ENCODE measurements around the gene GALNTL6. TPM values are rescaled to one million over a fixed set of nuclear protein-coding genes. Genes with fewer than 3 reads are reported as not detected.

Gene GALNTL6
- total and polyA plus RNA-seq, 9 of the 15 experiments (the other 6 are each of a cell fraction or from before 2014, with no cell fraction given): 0.18 to 0.50 (median 0.29) TPM

GRCh38 chr4:172486531-172486930, 673.3 kb downstream of the GALNTL6 start:
- FAIRE-seq (no peak), DNase-seq (ENCODE audit: extremely low read depth in 1 of 4, low spot score in 3 of 4) (no peak), ATAC-seq (no peak)
- Histone ChIP-seq H4K20me1 (replicated peaks; ENCODE audit: control insufficient read depth, insufficient read depth, low read length) (no peaks in the 10 kb centered on the region), H3K79me2 (ENCODE audit: control insufficient read depth, insufficient read depth, low read length) (no peaks in the 10 kb centered on the region), H3K9ac (ENCODE audit: insufficient read depth in 1 of 2, low read depth in 2 of 2, low read length in 2 of 2) (no peak overlapping the region), H2AFZ (ENCODE audit: low read depth, low read length) (no peak overlapping the region), H3K27me3 (ENCODE audit: control insufficient read depth in 2 of 2, insufficient read depth in 2 of 2, low read length in 2 of 2) (no peaks in the 10 kb centered on the region), H3K4me3 (no peak overlapping the region), H3K4me1 (replicated peaks in 1 of 2; ENCODE audit: control insufficient read depth in 2 of 2, insufficient read depth in 2 of 2, low read length in 2 of 2) (no peaks in the 10 kb centered on the region), H3K27ac (ENCODE audit: extremely low read depth, low read depth, low read length) (no peak overlapping the region), H3K9me1 (ENCODE audit: control insufficient read depth, insufficient read depth, low read length) (no peaks in the 10 kb centered on the region), H3K36me3 (ENCODE audit: control insufficient read depth, insufficient read depth, low read length) (no peaks in the 10 kb centered on the region), H3K4me2 (ENCODE audit: insufficient read depth, low read length) (no peak overlapping the region), H3K9me3 (replicated peaks; ENCODE audit: control insufficient read depth, insufficient read depth, low read depth, low read length) (no peaks in the 10 kb centered on the region)
- TF ChIP-seq ZNF253 (CRISPR knock-in tag; conservative IDR thresholded peaks at IDR 0.05): no peak
- no peak for TF ChIP-seq WHSC1 (IDR thresholded peaks at IDR 0.05; ENCODE audit: low read length)
- no peak for TF ChIP-seq THRA (IDR thresholded peaks at IDR 0.05)
- TF ChIP-seq CBFA2T2 (conservative IDR thresholded peaks at IDR 0.05): no peak
- no peak for TF ChIP-seq KLF1 (tag; IDR thresholded peaks at IDR 0.05)
- TF ChIP-seq PATZ1 (CRISPR knock-in tag; IDR thresholded peaks at IDR 0.05; ENCODE audit: borderline replicate concordance): no peak
- TF ChIP-seq ZBTB34 (CRISPR knock-in tag; IDR thresholded peaks at IDR 0.05): no peak
- no peak for TF ChIP-seq SMAD4 (CRISPR knock-in tag; conservative IDR thresholded peaks at IDR 0.05)
- TF ChIP-seq ZNF140 (CRISPR knock-in tag; IDR thresholded peaks at IDR 0.05): no peak
- TF ChIP-seq HMG20A (CRISPR knock-in tag; conservative IDR thresholded peaks at IDR 0.05): no peak
- no peak for TF ChIP-seq CREB3L1 (IDR thresholded peaks at IDR 0.05; ENCODE audit: borderline replicate concordance, low read depth)
- no peak for TF ChIP-seq FOSL1 (tag; conservative IDR thresholded peaks at IDR 0.05)
- TF ChIP-seq PURB (CRISPR knock-in tag; IDR thresholded peaks at IDR 0.05; ENCODE audit: low read depth): no peak
- TF ChIP-seq SPI1 (IDR thresholded peaks at IDR 0.05; ENCODE audit: borderline replicate concordance, low read depth, low read length): no peak
- TF ChIP-seq SLC30A9 (CRISPR knock-in tag; IDR thresholded peaks at IDR 0.05): no peak
- TF ChIP-seq DIDO1 (tag; IDR thresholded peaks at IDR 0.05; ENCODE audit: low read depth): no peak
- no peak for TF ChIP-seq HNRNPK (IDR thresholded peaks at IDR 0.05; ENCODE audit: low read depth, low read length, poor library complexity, severe bottlenecking)
- intact Hi-C loops (cut with micrococcal nuclease): no loop called here
- WGBS (ENCODE audit: insufficient coverage, low coverage, missing lambda C conversion rate): 3% methylated on average over 2 of the region's 2 CpGs
- ChIA-PET CTCF (ENCODE audit: low intra/inter-chr PET ratio) (no interaction called here), POLR2A (no interaction called here)
- no TSS peak for BruUV-seq (replicated peaks)
- in situ Hi-C loops (cut with MboI): no loop called here

All from K562 (cell line).